Epithelial cell of proximal tubule (primary cell): ENCODE measurements around the gene MPI. TPM values are rescaled to one million over a fixed set of nuclear protein-coding genes. Genes with fewer than 3 reads are reported as not detected.

Experiments
- DNase-seq: peaks from one replicate; pipeline ENCODE4 v3.0.0-alpha.2; 2011; ENCODE audit warnings: low read depth
- H3K4me3 ChIP-seq: 2 replicates; pipeline ENCODE4 v1.5.1; 2011; ENCODE audit warnings: low read depth, mild to moderate bottlenecking, low read length
- total RNA-seq: library from RNA; depleted of rRNA; stranded (reverse); fragments of >200 nt; gene quantifications from 2 replicates; pipeline ENCODE4 v1.2.3, GENCODE V29; 2015
- TF ChIP-seq, protein P1 (sequence below): conservative IDR thresholded peaks from 2 replicates; pipeline ENCODE4 v1.5.1; 2012; ENCODE audit warnings: low read depth, mild to moderate bottlenecking, low read length

MPI gene
- total RNA-seq, 1 donor from 2014 or later: 64.2 TPM

DNA sequence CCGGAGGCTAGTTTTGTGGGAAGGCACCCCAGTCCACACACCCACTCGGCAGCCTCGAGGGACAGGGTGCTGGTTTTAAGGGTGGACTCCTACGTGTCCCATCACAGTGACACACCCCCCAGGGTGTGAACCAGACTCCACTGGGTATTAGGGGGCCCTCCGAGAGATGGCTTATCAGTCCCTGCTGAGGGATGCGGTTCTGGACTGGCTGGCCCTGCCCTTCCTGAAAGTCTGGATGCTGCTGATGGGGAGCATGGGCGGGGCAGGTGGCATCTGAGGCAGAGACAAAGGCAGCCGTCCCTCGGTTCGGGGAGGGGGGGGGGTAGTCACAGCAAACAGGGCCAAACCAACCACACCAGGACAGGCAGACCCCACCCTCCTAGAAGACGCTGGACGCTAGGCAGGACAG lies 45.9 kb upstream of the MPI start:
- TF ChIP-seq, protein P1, sequence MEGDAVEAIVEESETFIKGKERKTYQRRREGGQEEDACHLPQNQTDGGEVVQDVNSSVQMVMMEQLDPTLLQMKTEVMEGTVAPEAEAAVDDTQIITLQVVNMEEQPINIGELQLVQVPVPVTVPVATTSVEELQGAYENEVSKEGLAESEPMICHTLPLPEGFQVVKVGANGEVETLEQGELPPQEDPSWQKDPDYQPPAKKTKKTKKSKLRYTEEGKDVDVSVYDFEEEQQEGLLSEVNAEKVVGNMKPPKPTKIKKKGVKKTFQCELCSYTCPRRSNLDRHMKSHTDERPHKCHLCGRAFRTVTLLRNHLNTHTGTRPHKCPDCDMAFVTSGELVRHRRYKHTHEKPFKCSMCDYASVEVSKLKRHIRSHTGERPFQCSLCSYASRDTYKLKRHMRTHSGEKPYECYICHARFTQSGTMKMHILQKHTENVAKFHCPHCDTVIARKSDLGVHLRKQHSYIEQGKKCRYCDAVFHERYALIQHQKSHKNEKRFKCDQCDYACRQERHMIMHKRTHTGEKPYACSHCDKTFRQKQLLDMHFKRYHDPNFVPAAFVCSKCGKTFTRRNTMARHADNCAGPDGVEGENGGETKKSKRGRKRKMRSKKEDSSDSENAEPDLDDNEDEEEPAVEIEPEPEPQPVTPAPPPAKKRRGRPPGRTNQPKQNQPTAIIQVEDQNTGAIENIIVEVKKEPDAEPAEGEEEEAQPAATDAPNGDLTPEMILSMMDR: no peak
- no peak for DNase-seq
- H3K4me3 ChIP-seq: no peak overlapping the region

DNA sequence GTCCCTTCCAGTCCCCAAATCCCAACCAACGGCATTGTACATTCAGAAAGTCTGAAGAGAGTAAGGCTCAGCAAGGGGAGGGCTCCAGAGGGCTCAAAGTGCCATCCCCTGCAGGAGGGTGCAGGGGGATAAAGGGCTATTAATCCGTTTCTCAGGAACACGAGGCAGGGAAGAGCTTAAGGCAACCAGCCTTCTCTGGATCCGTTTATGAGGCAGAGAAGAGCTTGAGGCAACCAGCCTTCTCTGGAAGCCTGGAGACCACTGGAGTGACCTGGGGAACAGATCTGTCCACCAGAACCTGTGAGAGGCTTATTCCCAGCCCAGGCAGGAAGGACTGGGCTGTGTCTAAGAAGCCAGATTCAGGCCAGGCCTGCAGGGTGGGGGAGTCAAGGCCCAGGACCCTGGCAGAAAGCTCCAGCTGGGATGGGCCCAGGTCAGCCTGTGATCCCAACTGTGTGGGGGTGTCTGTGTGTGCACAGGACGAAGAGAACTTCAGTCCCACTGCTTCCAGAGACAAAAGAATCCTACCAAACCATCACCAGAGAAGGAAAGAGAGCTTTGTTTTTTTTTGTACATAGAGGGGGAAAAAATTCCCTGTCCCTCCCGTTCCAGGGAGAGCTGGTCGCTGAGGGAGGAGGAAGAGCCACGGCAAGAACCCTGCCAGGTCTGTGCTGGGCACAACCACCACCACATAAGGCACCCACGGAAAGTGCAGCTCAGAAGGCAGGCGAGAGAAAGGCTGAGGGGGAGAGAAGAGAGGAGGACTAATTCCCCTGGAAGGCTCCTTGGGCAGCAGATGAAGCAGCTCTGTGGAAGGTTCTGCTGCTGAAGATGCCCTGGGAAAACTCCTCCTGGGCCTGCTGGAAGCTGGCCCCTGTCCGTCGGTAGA lies 45.3 kb upstream of the MPI start:
- TF ChIP-seq, protein P1: no peak
- DNase-seq: no peak
- no peak overlapping the region for H3K4me3 ChIP-seq

DNA sequence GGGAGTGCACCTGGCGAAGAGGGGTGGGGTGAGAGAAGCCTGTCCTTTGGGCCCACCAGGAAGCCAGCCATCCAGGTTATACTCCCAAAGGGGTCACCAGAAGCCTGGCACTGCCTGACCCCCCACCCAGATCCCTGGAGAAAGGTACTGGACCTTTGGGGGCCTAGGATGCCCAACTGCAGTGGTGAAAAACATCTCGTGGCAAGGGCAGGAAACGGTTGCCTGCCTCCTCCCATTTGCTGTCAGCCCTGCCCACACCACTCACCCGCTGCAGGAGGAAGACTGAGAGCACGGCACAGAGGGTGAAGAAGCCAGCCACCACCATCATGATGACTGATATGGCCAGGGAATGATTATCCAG lies 44.7 kb upstream of the MPI start:
- DNase-seq: no peak
- TF ChIP-seq, protein P1: no peak

DNA sequence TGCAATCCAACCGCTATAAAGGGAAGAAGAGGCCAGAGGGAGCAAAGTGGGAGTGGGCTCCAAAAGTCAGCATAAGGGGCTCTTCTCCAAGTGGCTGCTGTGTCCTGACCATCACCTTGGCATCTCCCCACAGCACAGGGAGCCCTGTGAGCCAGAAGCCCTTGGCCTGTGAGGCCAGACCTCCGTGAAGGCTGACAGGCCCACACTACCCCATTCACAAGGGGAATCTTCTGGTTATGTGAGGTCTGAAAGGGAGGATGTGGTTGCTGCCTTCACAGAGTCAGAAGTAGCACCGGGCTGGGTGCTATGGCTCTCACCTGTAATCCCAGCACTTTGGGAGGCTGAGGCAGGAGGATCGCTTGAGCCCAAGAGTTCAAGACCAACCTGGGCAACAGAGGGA lies 44.3 kb upstream of the MPI start:
- TF ChIP-seq, protein P1: no peak
- no peak overlapping the region for H3K4me3 ChIP-seq
- no peak for DNase-seq

More for the DNA sequence above, 44.7 kb upstream of the MPI start:
- H3K4me3 ChIP-seq: no peak overlapping the region

- TF ChIP-seq, protein P1: no peak
- DNase-seq: no peak
- no peak overlapping the region for H3K4me3 ChIP-seq
Observed at GRCh38 chr15:74847432-74847831, 42.4 kb upstream of the MPI start.

DNA sequence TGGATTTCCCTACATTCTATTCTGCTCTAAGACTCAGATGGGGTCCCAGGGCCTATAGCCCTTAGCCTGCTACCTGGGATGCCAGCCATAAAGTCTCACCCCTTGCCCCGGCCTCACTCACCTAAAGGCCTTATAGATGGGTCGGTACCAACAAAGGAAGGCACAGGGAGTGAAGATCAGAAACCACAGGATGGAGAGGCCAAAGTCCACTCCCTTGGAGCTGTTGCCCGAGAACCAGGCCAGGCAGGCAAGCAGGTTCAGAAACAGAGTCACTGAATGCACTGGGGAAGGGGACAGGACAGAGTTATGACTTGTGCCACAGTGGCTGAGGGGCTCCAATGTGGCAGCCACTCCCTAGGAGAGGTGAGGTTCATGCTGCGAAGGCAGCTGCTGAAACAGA lies 39.4 kb upstream of the MPI start:
- no peak overlapping the region for H3K4me3 ChIP-seq
- TF ChIP-seq, protein P1: no peak
- DNase-seq: no peak

- H3K4me3 ChIP-seq: no peak overlapping the region
- no peak for DNase-seq
- TF ChIP-seq, protein P1: no peak
Observed at GRCh38 chr15:74851960-74852359, 37.9 kb upstream of the MPI start.
